WTC11 (cell line): ENCODE results near the gene MSGN1. TPM values are rescaled to one million over a fixed set of nuclear protein-coding genes. Genes with fewer than 3 reads are reported as not detected.

ENCODE experiments used
- ATAC-seq: fragments of 200-7000 bp; cut with Tn5 transposase; 2 replicates; pipeline ENCODE4 v1.10.0; 2021; ENCODE audit warnings: mild to moderate bottlenecking, moderate library complexity
- CTCF ChIA-PET: fragments of 300-600 bp; sonication (Branson Sonifier 250); formaldehyde crosslinking; loops from one replicate; lab custom pipeline; 2021; ENCODE audit warnings: antibody characterized with exemption; lab: Charles Lee
- POLR2A ChIA-PET: fragments of 350-600 bp; sonication (Branson Sonifier 250); formaldehyde crosslinking; loops from one replicate; lab custom pipeline; 2021; ENCODE audit warnings: antibody characterized with exemption; lab: Charles Lee
- DNase-seq: peaks from one replicate; pipeline ENCODE4 v3.0.0; 2021; ENCODE audit warnings: low spot score
- H3K27ac Mint-ChIP-seq: 2 replicates; pipeline ENCODE4 v1.8.0; 2021; ENCODE audit warnings: mixed read lengths
- H3K27me3 Mint-ChIP-seq: 2 replicates; pipeline ENCODE4 v1.8.0; 2021; ENCODE audit warnings: low read depth, mild to moderate bottlenecking, moderate library complexity, mixed read lengths
- H3K36me3 Mint-ChIP-seq: 2 replicates; pipeline ENCODE4 v1.8.0; 2021; ENCODE audit warnings: mixed read lengths
- H3K4me1 Mint-ChIP-seq: 2 replicates; pipeline ENCODE4 v1.8.0; 2022; ENCODE audit warnings: mixed read lengths
- H3K4me3 Mint-ChIP-seq: 2 replicates; pipeline ENCODE4 v1.8.0; 2021; ENCODE audit warnings: mild to moderate bottlenecking, moderate library complexity, mixed read lengths
- H3K9me3 Mint-ChIP-seq: 2 replicates; pipeline ENCODE4 v1.8.0; 2021; ENCODE audit warnings: mixed read lengths
- ATF6 ChIP-seq: sonication (generic); formaldehyde crosslinking; IDR thresholded peaks from 2 replicates; pipeline ENCODE4 v1.8.1; 2023; ENCODE audit warnings: mild to moderate bottlenecking, missing genetic modification reagents
- E2F4 ChIP-seq: sonication (generic); formaldehyde crosslinking; IDR thresholded peaks from 2 replicates; pipeline ENCODE4 v1.8.1; 2022; ENCODE audit warnings: low read depth, mild to moderate bottlenecking, moderate library complexity, missing genetic modification reagents, borderline replicate concordance
- GRHL2 ChIP-seq: fragments of 250-450 bp; sonication (Bioruptor Pico); IDR thresholded peaks from 2 replicates; pipeline ENCODE4 v1.8.0; 2022; ENCODE audit warnings: mild to moderate bottlenecking, moderate library complexity; ENCODE audit not compliant: insufficient replicate concordance, severe bottlenecking
- IRF2 ChIP-seq: sonication (generic); formaldehyde crosslinking; IDR thresholded peaks from 2 replicates; pipeline ENCODE4 v1.8.0; 2022; ENCODE audit warnings: low read depth, missing genetic modification reagents, borderline replicate concordance
- KAT7 ChIP-seq: sonication (generic); formaldehyde crosslinking; IDR thresholded peaks from 2 replicates; pipeline ENCODE4 v1.8.1; 2023; ENCODE audit warnings: missing genetic modification reagents, mild to moderate bottlenecking, borderline replicate concordance
- NFE2L1 ChIP-seq: sonication (generic); formaldehyde crosslinking; IDR thresholded peaks from 2 replicates; pipeline ENCODE4 v1.8.1; 2023; ENCODE audit warnings: missing genetic modification reagents
- NR2C2 ChIP-seq: sonication (generic); formaldehyde crosslinking; IDR thresholded peaks from 2 replicates; pipeline ENCODE4 v1.8.0; 2022; ENCODE audit warnings: mild to moderate bottlenecking, missing genetic modification reagents
- TCF7 ChIP-seq: sonication (generic); formaldehyde crosslinking; IDR thresholded peaks from 2 replicates; pipeline ENCODE4 v1.8.0; 2022; ENCODE audit warnings: mild to moderate bottlenecking, low read depth, missing genetic modification reagents, moderate library complexity
- ZNF219 ChIP-seq: sonication (generic); formaldehyde crosslinking; IDR thresholded peaks from 2 replicates; pipeline ENCODE4 v1.8.0; 2023; ENCODE audit warnings: missing genetic modification reagents, mild to moderate bottlenecking, borderline replicate concordance
- ZNF425 ChIP-seq: fragments of 250-450 bp; sonication (Bioruptor Pico); conservative IDR thresholded peaks from 2 replicates; pipeline ENCODE4 v1.9.0; 2021; ENCODE audit warnings: mild to moderate bottlenecking
- total RNA-seq: library from RNA; stranded (reverse); gene quantifications from 3 replicates; pipeline ENCODE4 v1.2.3, GENCODE V29; 2021
- TF ChIP-seq, protein P1 (sequence below): fragments of 250-450 bp; sonication (Bioruptor Pico); IDR thresholded peaks from 2 replicates; pipeline ENCODE4 v1.9.0; 2021; ENCODE audit warnings: moderate library complexity, mild to moderate bottlenecking, inconsistent platforms, borderline replicate concordance
- TF ChIP-seq, protein P2 (sequence below): sonication (generic); formaldehyde crosslinking; IDR thresholded peaks from 2 replicates; pipeline ENCODE4 v1.8.1; 2023; ENCODE audit warnings: mild to moderate bottlenecking, missing genetic modification reagents
- TF ChIP-seq, protein P3 (sequence below): sonication (generic); formaldehyde crosslinking; IDR thresholded peaks from 2 replicates; pipeline ENCODE4 v1.8.0; 2023; ENCODE audit warnings: mild to moderate bottlenecking, missing genetic modification reagents
- TF ChIP-seq, protein P4 (sequence below): sonication (generic); formaldehyde crosslinking; IDR thresholded peaks from 2 replicates; pipeline ENCODE4 v1.8.1; 2023; ENCODE audit warnings: mild to moderate bottlenecking, missing genetic modification reagents, borderline replicate concordance
- TF ChIP-seq, protein P5 (sequence below): sonication (generic); formaldehyde crosslinking; IDR thresholded peaks from 2 replicates; pipeline ENCODE4 v1.8.1; 2023; ENCODE audit warnings: mild to moderate bottlenecking, missing genetic modification reagents, moderate library complexity

MSGN1 gene
- total RNA-seq, 1 experiment from 2014 or later = not detected

- no peak overlapping the region for H3K4me3 Mint-ChIP-seq
- no peaks in the 10 kb centered on the region for H3K36me3 Mint-ChIP-seq
- POLR2A ChIA-PET = no interaction called here
- CTCF ChIA-PET = interaction anchor here (0.5 kb wide), 1 partner anchor 12 kb away, joined by 3 read pairs; no protein-coding TSS in a partner anchor
- no peaks in the 10 kb centered on the region for H3K27me3 Mint-ChIP-seq
- TF ChIP-seq, protein P1, sequence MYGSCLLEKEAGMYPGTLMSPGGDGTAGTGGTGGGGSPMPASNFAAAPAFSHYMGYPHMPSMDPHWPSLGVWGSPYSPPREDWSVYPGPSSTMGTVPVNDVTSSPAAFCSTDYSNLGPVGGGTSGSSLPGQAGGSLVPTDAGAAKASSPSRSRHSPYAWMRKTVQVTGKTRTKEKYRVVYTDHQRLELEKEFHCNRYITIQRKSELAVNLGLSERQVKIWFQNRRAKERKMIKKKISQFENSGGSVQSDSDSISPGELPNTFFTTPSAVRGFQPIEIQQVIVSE (CRISPR knock-in tag) = no peak
- no peak for TF ChIP-seq TCF7 (CRISPR knock-in tag)
- no peak for TF ChIP-seq NR2C2
- no peak for TF ChIP-seq GRHL2
- no peak for TF ChIP-seq ATF6 (CRISPR knock-in tag)
- TF ChIP-seq IRF2 (CRISPR knock-in tag) = no peak
- TF ChIP-seq, protein P2, sequence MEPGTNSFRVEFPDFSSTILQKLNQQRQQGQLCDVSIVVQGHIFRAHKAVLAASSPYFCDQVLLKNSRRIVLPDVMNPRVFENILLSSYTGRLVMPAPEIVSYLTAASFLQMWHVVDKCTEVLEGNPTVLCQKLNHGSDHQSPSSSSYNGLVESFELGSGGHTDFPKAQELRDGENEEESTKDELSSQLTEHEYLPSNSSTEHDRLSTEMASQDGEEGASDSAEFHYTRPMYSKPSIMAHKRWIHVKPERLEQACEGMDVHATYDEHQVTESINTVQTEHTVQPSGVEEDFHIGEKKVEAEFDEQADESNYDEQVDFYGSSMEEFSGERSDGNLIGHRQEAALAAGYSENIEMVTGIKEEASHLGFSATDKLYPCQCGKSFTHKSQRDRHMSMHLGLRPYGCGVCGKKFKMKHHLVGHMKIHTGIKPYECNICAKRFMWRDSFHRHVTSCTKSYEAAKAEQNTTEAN (CRISPR knock-in tag) = no peak
- TF ChIP-seq NFE2L1 (CRISPR knock-in tag) = no peak
- no peak for TF ChIP-seq KAT7 (CRISPR knock-in tag)
- TF ChIP-seq ZNF425 = no peak
- TF ChIP-seq, protein P3, sequence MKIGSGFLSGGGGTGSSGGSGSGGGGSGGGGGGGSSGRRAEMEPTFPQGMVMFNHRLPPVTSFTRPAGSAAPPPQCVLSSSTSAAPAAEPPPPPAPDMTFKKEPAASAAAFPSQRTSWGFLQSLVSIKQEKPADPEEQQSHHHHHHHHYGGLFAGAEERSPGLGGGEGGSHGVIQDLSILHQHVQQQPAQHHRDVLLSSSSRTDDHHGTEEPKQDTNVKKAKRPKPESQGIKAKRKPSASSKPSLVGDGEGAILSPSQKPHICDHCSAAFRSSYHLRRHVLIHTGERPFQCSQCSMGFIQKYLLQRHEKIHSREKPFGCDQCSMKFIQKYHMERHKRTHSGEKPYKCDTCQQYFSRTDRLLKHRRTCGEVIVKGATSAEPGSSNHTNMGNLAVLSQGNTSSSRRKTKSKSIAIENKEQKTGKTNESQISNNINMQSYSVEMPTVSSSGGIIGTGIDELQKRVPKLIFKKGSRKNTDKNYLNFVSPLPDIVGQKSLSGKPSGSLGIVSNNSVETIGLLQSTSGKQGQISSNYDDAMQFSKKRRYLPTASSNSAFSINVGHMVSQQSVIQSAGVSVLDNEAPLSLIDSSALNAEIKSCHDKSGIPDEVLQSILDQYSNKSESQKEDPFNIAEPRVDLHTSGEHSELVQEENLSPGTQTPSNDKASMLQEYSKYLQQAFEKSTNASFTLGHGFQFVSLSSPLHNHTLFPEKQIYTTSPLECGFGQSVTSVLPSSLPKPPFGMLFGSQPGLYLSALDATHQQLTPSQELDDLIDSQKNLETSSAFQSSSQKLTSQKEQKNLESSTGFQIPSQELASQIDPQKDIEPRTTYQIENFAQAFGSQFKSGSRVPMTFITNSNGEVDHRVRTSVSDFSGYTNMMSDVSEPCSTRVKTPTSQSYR = no peak
- no peak for ATAC-seq
- no peak overlapping the region for H3K27ac Mint-ChIP-seq
- no peaks in the 10 kb centered on the region for H3K9me3 Mint-ChIP-seq
- H3K4me1 Mint-ChIP-seq = peaks cover 3% of the 10 kb centered on the region; the same call in 1 of the 2 replicates
- DNase-seq = no peak
These were observed 16.0 kb upstream of the MSGN1 start for GRCh38 chr2:17800219-17800618.

DNA sequence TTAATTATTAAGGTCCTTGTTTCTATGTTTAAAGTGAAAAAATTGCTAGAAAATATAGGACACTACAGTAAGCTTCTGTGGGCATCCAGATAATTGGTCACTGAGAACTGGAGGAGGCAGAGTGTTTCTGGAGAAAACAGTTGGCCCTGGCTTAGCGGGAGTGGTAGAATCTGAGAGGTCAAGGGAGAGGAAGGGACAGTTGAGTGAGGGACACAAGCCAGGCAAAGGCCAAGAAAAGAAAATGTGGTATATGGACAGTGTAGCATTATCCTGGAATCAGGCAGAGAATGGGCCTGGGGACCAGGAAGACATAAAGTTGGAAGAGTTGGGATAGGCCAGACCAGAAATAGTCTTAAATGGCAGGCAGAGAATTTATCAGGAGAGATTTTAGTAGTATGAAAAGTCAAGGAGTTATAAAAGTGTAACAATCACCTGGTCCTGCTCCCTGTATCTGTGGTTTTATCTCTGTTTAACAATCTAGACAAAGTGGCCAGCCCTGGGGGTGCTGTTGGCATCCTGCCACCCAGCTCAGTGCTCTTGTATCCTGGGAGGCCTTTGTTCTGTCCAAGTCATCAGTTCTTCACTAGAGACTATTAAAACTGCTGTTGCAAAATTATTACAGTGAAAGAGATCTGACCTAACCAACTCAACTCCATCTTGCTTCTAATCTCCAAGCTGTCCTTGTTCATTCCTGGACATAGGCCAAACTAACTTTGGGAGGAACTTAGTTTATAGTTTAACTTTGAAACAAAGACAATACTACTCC, 15.4 kb upstream of the MSGN1 start:
- POLR2A ChIA-PET = no interaction called here
- DNase-seq (no peak), ATAC-seq (no peak)
- CTCF ChIA-PET = no interaction called here
- H3K9me3 Mint-ChIP-seq = no peaks in the 10 kb centered on the region
- H3K36me3 Mint-ChIP-seq = no peaks in the 10 kb centered on the region
- no peak overlapping the region for H3K27ac Mint-ChIP-seq
- peaks cover 3% of the 10 kb centered on the region; the same call in 1 of the 2 replicates for H3K4me1 Mint-ChIP-seq
- no peaks in the 10 kb centered on the region for H3K27me3 Mint-ChIP-seq
- no peak overlapping the region for H3K4me3 Mint-ChIP-seq
- TF ChIP-seq ATF6 (CRISPR knock-in tag) (no peak), ZNF219 (CRISPR knock-in tag) (no peak), E2F4 (CRISPR knock-in tag) (no peak)
- TF ChIP-seq, protein P4, sequence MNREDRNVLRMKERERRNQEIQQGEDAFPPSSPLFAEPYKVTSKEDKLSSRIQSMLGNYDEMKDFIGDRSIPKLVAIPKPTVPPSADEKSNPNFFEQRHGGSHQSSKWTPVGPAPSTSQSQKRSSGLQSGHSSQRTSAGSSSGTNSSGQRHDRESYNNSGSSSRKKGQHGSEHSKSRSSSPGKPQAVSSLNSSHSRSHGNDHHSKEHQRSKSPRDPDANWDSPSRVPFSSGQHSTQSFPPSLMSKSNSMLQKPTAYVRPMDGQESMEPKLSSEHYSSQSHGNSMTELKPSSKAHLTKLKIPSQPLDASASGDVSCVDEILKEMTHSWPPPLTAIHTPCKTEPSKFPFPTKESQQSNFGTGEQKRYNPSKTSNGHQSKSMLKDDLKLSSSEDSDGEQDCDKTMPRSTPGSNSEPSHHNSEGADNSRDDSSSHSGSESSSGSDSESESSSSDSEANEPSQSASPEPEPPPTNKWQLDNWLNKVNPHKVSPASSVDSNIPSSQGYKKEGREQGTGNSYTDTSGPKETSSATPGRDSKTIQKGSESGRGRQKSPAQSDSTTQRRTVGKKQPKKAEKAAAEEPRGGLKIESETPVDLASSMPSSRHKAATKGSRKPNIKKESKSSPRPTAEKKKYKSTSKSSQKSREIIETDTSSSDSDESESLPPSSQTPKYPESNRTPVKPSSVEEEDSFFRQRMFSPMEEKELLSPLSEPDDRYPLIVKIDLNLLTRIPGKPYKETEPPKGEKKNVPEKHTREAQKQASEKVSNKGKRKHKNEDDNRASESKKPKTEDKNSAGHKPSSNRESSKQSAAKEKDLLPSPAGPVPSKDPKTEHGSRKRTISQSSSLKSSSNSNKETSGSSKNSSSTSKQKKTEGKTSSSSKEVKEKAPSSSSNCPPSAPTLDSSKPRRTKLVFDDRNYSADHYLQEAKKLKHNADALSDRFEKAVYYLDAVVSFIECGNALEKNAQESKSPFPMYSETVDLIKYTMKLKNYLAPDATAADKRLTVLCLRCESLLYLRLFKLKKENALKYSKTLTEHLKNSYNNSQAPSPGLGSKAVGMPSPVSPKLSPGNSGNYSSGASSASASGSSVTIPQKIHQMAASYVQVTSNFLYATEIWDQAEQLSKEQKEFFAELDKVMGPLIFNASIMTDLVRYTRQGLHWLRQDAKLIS = no peak
- TF ChIP-seq, protein P5, sequence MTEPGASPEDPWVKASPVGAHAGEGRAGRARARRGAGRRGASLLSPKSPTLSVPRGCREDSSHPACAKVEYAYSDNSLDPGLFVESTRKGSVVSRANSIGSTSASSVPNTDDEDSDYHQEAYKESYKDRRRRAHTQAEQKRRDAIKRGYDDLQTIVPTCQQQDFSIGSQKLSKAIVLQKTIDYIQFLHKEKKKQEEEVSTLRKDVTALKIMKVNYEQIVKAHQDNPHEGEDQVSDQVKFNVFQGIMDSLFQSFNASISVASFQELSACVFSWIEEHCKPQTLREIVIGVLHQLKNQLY = no peak
